GM12878 (cell line): ENCODE measurements around the gene TMEM127. TPM values are rescaled to one million over a fixed set of nuclear protein-coding genes. Genes with fewer than 3 reads are reported as not detected.
A peak's percentile ranks its signal among the peaks of the same experiment; 100 is the strongest.

Experiments
- CBX3 ChIP-seq: fragments of 200-600 bp; sonication (generic); IDR thresholded peaks from 2 replicates; pipeline ENCODE4 v1.6.1; 2016; ENCODE audit warnings: low read depth, borderline replicate concordance
- CBX5 ChIP-seq: sonication (generic); IDR thresholded peaks from 2 replicates; pipeline ENCODE4 v1.6.1; 2016; ENCODE audit warnings: low read depth, moderate library complexity, mild to moderate bottlenecking, inconsistent platforms
- CHD2 ChIP-seq: IDR thresholded peaks from 2 replicates; pipeline ENCODE4 v1.6.1; 2011; ENCODE audit warnings: low read depth, low read length, improper control_type of control experiment, borderline replicate concordance
- E2F4 ChIP-seq: IDR thresholded peaks from 2 replicates; pipeline ENCODE4 v1.6.1; 2012; ENCODE audit warnings: low read depth, low read length, improper control_type of control experiment
- E2F8 ChIP-seq: fragments of 450-650 bp; IDR thresholded peaks from 2 replicates; pipeline ENCODE4 v1.6.1; 2018; ENCODE audit warnings: mild to moderate bottlenecking, low read depth, moderate library complexity; ENCODE audit not compliant: partially characterized antibody
- EED ChIP-seq: sonication (generic); IDR thresholded peaks from 2 replicates; pipeline ENCODE4 v1.6.1; 2016; ENCODE audit warnings: antibody characterized with exemption, low read depth
- JUND ChIP-seq: IDR thresholded peaks from 2 replicates; pipeline ENCODE4 v1.6.1; 2012; ENCODE audit warnings: low read depth, mild to moderate bottlenecking, low read length, improper control_type of control experiment, moderate library complexity
- NFYB ChIP-seq: IDR thresholded peaks from 2 replicates; pipeline ENCODE4 v1.6.1; 2011; ENCODE audit warnings: low read depth, mild to moderate bottlenecking, low read length, improper control_type of control experiment, moderate library complexity; ENCODE audit not compliant: insufficient read depth
- POLR2A ChIP-seq: IDR thresholded peaks from 2 replicates; pipeline ENCODE4 v1.6.1; 2011; ENCODE audit warnings: low read depth, mild to moderate bottlenecking, low read length
- POLR2AphosphoS5 ChIP-seq: IDR thresholded peaks from 2 replicates; pipeline ENCODE4 v1.6.1; 2011; ENCODE audit warnings: mild to moderate bottlenecking, low read length, inconsistent platforms
- SP1 ChIP-seq: IDR thresholded peaks from one replicate; pipeline ENCODE4 v1.6.1; 2011; ENCODE audit warnings: low read depth, low read length
- SRF ChIP-seq, 2 experiments: IDR thresholded peaks; 2 replicates each; pipeline ENCODE4 v1.6.1; 2011; ENCODE audit warnings: low read depth in 2 of 2, low read length in 2 of 2, mild to moderate bottlenecking in 1 of 2, moderate library complexity in 1 of 2
- TAF1 ChIP-seq: IDR thresholded peaks from 2 replicates; pipeline ENCODE4 v1.6.1; 2011; ENCODE audit warnings: mild to moderate bottlenecking, low read depth, low read length, borderline replicate concordance
- TCF12 ChIP-seq: IDR thresholded peaks from 2 replicates; pipeline ENCODE4 v1.6.1; 2011; ENCODE audit warnings: low read depth, mild to moderate bottlenecking, low read length
- USF1 ChIP-seq: IDR thresholded peaks from 2 replicates; pipeline ENCODE4 v1.6.1; 2011; ENCODE audit warnings: borderline replicate concordance, low read depth, mild to moderate bottlenecking, moderate library complexity, mixed read lengths, low read length; ENCODE audit not compliant: insufficient read depth; ENCODE audit errors: extremely low read length
- ZBTB11 ChIP-seq: fragments of 450-650 bp; formaldehyde crosslinking; IDR thresholded peaks from 2 replicates; pipeline ENCODE4 v1.5.0; 2022; ENCODE audit warnings: mild to moderate bottlenecking, missing genetic modification characterization
- ZNF217 ChIP-seq: fragments of 450-650 bp; IDR thresholded peaks from 2 replicates; pipeline ENCODE4 v1.6.1; 2017; ENCODE audit warnings: antibody characterized with exemption, mild to moderate bottlenecking
- ZNF687 ChIP-seq: fragments of 450-650 bp; IDR thresholded peaks from 2 replicates; pipeline ENCODE4 v1.6.1; 2017; ENCODE audit warnings: mild to moderate bottlenecking, moderate library complexity
- polyA plus RNA-seq, 11 experiments: library from polyadenylated mRNA; depleted of rRNA in 4 of 11; unstranded in 6 of 11; stranded (reverse) in 5 of 11; fragments of >200 nt; fragmentation: Nextera tagmentation in 4 of 11; fragmentation: Illumina TruSeq in 1 of 11; extraction: Ambion mirVana in 4 of 11; extraction: Trizol in 1 of 11; gene quantifications; 1 replicate in 1 of 11; 2 replicates in 10 of 11; pipeline versions ENCODE4 v1.2.1 to v1.2.3, GENCODE V29; 2011 to 2016; ENCODE audit warnings: inconsistent platforms in 2 of 11, missing spikeins in 2 of 11, low read depth in 1 of 11
- total RNA-seq, 4 experiments: library from RNA; depleted of rRNA in 3 of 4; stranded (reverse); fragments of >200 nt in 3 of 4; fragmentation: Illumina TruSeq in 1 of 4; extraction: Trizol in 1 of 4; gene quantifications; 2 replicates each; pipeline versions ENCODE4 v1.2.1 to v1.2.3, GENCODE V29; 2013 to 2021

TMEM127 gene
- total and polyA plus RNA-seq, 10 of the 15 experiments (the other 5 are each of a cell fraction or from before 2014, with no cell fraction given) = 2.6 to 27.2 (median 17.7) TPM

GRCh38 chr2:96225016-96225533, 40.7 kb downstream of the TMEM127 start (continued):
- peak; percentile 100 for TF ChIP-seq ZNF687
- TF ChIP-seq SRF (IDR thresholded peaks at IDR 0.05; ENCODE audit: low read depth in 2 of 2, low read length in 2 of 2) = 0 out of 4 replicates have a peak, but pooled peaks of 1 of the 2 experiments have one; percentile 37
- peak; percentile 8 for TF ChIP-seq SP1
- no peak for TF ChIP-seq CBX5
- peak; percentile 64; the same call in 1 of the 2 replicates for TF ChIP-seq POLR2AphosphoS5
- TF ChIP-seq ZBTB11 (CRISPR knock-in tag) = no peak
- TF ChIP-seq JUND = no peak
- TF ChIP-seq TAF1 = peak; percentile 31; the same call in 1 of the 2 replicates
- TF ChIP-seq TCF12 = 0 out of 2 replicates have a peak, but pooled peaks have one; percentile 7
- peak; percentile 28; the same call in 1 of the 2 replicates for TF ChIP-seq ZNF217
- no peak for TF ChIP-seq E2F4
- TF ChIP-seq EED = peak; percentile 94
- TF ChIP-seq CHD2 = no peak
- TF ChIP-seq NFYB = no peak
- TF ChIP-seq E2F8 = no peak
- peak; percentile 59; the same call in 1 of the 2 replicates for TF ChIP-seq POLR2A
- TF ChIP-seq USF1 = no peak
- TF ChIP-seq CBX3 = no peak
